HG03135 (cell line): ENCODE results near the gene SDK2.
"Not testable (repeated sequence)": the region's sequence is repeated elsewhere in the genome, so short reads cannot be mapped to it uniquely, and the experiment has no call there.

Experiments
- ATAC-seq: cut with Tn5 transposase; IDR thresholded peaks from one replicate; pipeline ENCODE4 v1.9.1; 2021; ENCODE audit warnings: mild to moderate bottlenecking, moderate library complexity; ENCODE audit not compliant: unreplicated experiment

Gene SDK2

GRCh38 chr17:73315471-73315870 lies 328.8 kb downstream of the SDK2 start:
- ATAC-seq: no peak

- ATAC-seq: no peak
These were observed 330.6 kb downstream of the SDK2 start for GRCh38 chr17:73313526-73314127.

- not testable (repeated sequence) for ATAC-seq
These were observed 331.4 kb downstream of the SDK2 start for GRCh38 chr17:73312887-73313286.

GRCh38 chr17:73311781-73312641 lies 332.2 kb downstream of the SDK2 start, which contains the start of gene CDC42EP4:
TSS of gene CDC42EP4 (minus strand) at chr17:73312001. CDS start at chr17:73286500, 25,501 bp downstream.
- ATAC-seq: peak; percentile 91

- ATAC-seq: peak; percentile 16
These were observed 332.8 kb downstream of the SDK2 start for GRCh38 chr17:73311428-73311780.

GRCh38 chr17:73309727-73310596 lies 334.3 kb downstream of the SDK2 start:
- no peak for ATAC-seq

GRCh38 chr17:73308959-73309358 lies 335.3 kb downstream of the SDK2 start:
- ATAC-seq: not testable (repeated sequence)

GRCh38 chr17:73308017-73308823 lies 336.0 kb downstream of the SDK2 start:
- no peak for ATAC-seq

- no peak for ATAC-seq
These were observed 337.1 kb downstream of the SDK2 start for GRCh38 chr17:73307130-73307529.

GRCh38 chr17:73305845-73306836 lies 338.1 kb downstream of the SDK2 start:
- no peak for ATAC-seq

GRCh38 chr17:73304971-73305812 lies 339.1 kb downstream of the SDK2 start:
- no peak for ATAC-seq

GRCh38 chr17:73304438-73304837 lies 339.8 kb downstream of the SDK2 start:
- no peak for ATAC-seq

- ATAC-seq: no peak
These were observed 342.1 kb downstream of the SDK2 start for GRCh38 chr17:73302189-73302588.

GRCh38 chr17:73301369-73301768 lies 342.9 kb downstream of the SDK2 start:
- ATAC-seq: no peak

- ATAC-seq: no peak
These were observed 343.9 kb downstream of the SDK2 start for GRCh38 chr17:73300392-73300791.

GRCh38 chr17:73297934-73298861 lies 346.0 kb downstream of the SDK2 start:
- no peak for ATAC-seq

GRCh38 chr17:73293480-73293911 lies 350.7 kb downstream of the SDK2 start:
- no peak for ATAC-seq
